NCI-H1694 treated with DMSO at 0.1 percent for 48 hours (cell line): ENCODE measurements around the gene KIF20A.
A peak's percentile ranks its signal among the peaks of the same experiment; 100 is the strongest.
"Not testable (repeated sequence)": the region's sequence is repeated elsewhere in the genome, so short reads cannot be mapped to it uniquely, and the experiment has no call there.

ENCODE experiments used
- DNase-seq: peaks from one replicate; lab custom pipeline; 2025; lab: John Stamatoyannopoulos, UW

Gene KIF20A

DNA sequence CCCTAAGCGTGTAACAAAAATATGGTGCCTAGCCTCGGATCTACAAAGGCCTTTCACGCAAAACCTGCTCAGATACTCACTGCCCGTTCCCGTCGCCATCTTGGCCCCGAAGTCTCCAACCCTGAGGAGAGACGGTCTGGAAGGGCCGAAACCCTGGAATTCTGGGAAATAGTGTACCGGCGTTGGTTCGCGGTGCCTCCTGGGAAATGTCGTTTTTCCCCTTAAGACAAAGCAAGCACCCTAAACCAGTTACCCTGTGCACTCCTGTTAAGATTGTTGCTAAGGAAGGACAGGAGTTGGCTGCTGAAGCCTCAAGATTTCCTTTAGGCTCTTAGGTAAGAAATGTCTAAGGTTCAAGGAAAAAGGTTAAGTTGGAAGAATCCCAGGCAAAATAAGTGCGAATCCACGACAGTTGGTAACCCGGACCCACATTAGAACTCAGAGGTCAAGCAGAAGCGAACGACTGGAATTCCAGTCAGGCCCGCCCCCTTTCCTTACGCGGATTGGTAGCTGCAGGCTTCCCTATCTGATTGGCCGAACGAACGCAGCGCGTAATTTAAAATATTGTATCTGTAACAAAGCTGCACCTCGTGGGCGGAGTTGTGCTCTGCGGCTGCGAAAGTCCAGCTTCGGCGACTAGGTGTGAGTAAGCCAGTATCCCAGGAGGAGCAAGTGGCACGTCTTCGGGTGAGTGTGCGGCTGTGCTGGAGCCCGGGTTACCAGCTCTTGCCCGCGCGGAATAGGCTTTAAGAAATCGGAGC is at the start of gene KIF20A, which contains the start of gene BRD8:
TSS of gene KIF20A (plus strand) at position 597 of the 761 bp plus-strand sequence. CDS start 569 bp downstream, outside the sequence.
TSS of gene BRD8 (minus strand) at position 115 of the 761 bp plus-strand sequence. CDS start at position 99, 16 bp downstream.
- DNase-seq: peak; percentile 96

DNA sequence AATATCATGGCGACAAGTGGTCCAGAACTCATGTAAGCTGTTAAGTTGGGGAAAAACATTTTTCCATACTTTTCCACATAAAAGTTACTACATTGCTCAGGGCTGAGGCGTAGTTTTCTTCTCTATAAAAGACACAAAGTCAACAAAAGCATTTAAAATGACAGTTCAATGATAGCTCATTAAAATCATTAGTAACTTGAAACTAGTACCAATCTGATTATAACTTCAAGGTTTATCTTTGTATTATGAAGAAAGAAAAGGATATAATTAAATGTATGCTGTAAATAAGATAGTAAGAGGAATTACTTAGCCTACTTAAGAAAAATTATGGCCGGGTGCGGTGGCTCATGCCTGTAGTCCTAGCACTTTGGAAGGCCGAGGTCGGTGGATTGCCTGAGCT is 49.6 kb upstream of the KIF20A start:
- DNase-seq: no peak

GRCh38 chr5:138132543-138132942 is 46.4 kb upstream of the KIF20A start:
- DNase-seq: no peak

DNA sequence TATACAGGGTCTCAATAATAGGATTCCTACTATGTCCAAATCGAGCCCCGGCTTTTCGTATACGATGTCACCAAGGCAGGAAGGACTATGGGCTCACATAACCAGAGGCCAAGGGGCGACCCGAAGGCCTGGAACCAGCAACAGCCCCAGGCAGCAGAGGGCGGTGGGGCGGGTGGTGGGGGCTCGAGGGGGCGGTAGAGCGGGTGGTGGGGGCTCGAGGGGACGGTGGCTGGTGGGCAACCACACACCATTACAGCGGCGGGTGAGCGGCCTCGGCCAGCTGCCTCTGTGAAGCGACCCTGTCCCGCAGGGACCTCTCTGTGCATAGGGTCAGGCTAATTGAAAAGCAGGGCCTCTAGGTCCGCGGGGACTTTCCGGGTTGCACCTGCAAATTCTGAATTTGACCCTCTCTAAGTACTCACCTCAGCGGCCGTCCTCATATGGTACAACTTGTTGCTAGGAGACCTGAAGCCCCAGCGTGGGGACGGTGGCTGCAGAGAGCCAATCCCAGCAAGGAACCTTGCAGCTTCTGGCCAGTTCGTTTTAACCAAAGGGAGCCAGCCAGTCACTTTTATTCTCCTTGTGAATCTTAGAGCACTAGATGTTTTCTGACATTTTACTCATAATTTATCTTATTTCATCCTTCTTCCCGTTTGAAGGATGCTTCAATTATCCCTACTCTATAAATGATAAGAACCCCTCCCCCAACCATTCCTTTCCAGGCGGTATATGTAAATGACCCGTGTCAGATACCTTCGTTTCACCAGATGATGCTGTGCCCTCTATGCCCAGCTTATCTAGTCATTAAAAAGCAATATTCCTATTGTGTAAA is 39.7 kb upstream of the KIF20A start, which contains the start of gene NME5:
TSS of gene NME5 (minus strand) at position 480 of the 832 bp plus-strand sequence. CDS start 648 bp downstream, outside the sequence.
- DNase-seq: no peak

- no peak for DNase-seq
These were observed 39.2 kb upstream of the KIF20A start for GRCh38 chr5:138139781-138140090.

GRCh38 chr5:138140268-138140667 is 38.6 kb upstream of the KIF20A start:
- no peak for DNase-seq

DNA sequence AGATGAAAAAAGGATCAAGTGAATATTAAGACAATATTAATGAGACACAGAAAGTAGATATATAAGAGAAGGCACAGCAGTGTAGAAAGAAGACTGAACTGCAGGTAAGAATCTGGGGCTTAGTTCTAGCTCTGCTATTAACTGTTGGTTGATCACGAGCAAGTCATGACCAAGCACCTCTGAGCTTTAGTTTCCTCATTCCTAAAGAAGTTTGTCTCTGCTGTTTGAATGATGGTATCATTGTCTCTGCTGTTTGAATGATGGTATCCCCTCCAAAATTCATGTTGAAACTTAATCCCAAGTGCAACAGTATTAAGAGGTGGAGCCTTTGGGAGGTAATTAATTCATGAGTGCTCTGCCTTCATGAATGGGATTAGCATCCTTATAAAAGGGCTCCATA is 37.2 kb upstream of the KIF20A start:
- no peak for DNase-seq

DNA sequence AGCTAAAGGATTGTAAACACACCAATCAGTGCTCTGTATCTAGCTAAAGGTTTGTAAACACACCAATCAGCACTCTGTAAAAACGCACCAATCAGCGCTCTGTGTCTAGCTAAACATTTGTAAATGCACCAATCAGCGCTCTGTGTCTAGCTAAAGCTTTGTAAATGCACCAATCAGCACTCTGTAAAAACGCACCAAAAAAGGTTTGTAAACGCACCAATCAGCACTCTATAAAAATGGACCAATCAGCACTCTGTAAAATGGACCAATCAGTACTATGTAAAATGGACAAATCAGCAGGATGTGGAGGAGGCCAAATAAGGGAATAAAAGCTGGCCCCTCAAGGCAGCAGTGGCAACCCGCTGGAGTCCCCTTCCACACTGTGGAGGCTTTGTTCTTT is 35.3 kb upstream of the KIF20A start:
- DNase-seq: not testable (repeated sequence)

DNA sequence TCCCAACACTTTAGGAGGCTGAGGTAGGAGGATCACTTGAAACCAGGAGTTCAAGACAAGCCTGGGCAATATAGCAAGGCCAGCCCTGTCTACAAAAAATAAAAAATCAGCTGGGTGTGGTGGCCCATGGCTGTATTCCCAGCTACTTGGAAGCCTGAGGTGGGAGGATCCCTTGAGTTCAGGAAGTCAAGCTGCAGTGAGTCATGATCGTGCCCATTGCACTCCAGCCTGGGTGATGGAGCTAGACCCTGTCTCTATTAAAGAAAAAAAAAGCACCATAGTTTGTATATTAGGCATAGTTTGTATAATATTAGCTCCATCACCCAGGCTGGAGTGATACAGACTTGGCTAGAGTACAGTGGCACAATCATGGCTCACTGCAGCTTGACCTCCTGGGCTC is 30.1 kb upstream of the KIF20A start:
- no peak for DNase-seq

DNA sequence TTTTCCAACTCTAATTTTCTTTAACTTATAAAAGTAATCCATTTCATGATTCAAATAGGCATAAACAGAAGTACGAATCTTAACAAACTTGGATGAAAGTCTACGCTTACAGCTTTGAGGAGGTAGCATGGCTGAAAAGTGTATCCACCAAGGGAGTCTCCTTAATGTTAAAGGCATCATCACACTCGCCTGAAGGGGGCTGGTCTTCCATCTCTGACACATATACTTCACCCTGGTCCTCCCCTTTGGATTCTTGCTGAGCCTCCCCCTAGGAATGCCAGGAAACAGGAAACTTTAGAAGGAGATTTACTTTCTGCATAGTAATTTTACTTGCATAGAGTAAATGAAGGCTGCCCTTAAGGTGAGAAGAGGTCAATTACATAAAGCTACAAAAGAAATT is 29.4 kb upstream of the KIF20A start:
- no peak for DNase-seq

GRCh38 chr5:138155977-138156376 is 22.9 kb upstream of the KIF20A start:
- DNase-seq: not testable (repeated sequence)

DNA sequence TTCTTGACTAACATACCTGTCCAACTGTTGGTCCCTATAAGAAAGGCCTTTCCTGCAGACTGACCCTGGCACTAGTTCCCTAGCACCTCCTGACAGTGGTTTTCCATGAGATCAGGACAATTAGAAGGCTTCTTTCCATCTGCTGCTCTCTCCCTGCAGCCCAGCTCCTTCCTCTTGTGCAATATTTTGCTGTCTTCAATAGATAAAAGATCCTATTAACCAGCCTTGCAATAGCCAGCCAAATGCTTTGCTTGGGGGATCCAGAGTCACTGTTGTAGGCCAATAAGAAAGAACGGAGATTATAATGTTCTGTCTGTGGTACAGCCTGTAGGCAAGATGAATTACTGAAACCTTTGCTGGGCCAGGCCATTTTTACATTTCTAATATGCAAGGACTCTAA is 21.3 kb upstream of the KIF20A start:
- no peak for DNase-seq

- DNase-seq: no peak
These were observed 19.2 kb upstream of the KIF20A start for GRCh38 chr5:138159666-138160065.

- DNase-seq: no peak
These were observed 18.2 kb upstream of the KIF20A start for GRCh38 chr5:138160706-138161105.

DNA sequence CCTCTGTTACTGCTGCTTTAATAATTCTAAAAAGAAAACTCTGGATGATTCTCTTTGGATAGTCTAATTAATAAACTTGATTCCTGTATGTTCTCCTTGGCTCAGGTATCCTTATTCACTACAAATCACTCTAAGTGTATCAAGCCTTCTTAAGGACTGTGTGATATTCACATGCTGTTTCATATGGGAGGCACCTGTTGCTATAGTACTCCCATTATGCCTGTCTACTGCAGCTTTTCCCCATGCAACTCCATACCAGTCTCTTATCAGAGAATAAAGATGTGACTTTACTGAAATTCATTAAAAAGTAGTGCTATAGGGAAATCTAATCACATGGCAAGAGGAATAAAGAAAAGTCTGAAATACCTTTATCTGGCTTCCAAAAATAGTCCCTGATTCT is 15.2 kb upstream of the KIF20A start:
- DNase-seq: no peak

- DNase-seq: no peak
These were observed 9.8 kb upstream of the KIF20A start for GRCh38 chr5:138169124-138169523.

DNA sequence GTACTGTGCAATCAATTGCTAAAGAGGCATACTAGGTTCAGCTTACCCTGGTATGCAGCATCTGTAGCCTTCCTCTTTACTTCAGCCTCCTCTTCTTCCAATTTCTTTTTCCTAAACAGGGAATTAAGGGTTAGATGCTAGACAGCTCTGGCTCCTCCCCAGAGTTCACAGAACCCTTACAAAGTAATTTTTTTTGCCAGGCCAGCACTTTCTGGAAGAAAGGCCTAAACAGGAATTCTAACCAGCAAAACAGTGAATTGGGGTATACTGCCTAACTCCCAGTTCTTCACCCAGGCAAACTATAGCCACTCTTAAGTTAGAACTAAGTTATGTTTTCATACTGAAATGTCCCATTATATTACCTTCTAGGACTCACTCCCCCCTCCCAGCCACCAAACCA is 8.6 kb upstream of the KIF20A start:
- DNase-seq: no peak

DNA sequence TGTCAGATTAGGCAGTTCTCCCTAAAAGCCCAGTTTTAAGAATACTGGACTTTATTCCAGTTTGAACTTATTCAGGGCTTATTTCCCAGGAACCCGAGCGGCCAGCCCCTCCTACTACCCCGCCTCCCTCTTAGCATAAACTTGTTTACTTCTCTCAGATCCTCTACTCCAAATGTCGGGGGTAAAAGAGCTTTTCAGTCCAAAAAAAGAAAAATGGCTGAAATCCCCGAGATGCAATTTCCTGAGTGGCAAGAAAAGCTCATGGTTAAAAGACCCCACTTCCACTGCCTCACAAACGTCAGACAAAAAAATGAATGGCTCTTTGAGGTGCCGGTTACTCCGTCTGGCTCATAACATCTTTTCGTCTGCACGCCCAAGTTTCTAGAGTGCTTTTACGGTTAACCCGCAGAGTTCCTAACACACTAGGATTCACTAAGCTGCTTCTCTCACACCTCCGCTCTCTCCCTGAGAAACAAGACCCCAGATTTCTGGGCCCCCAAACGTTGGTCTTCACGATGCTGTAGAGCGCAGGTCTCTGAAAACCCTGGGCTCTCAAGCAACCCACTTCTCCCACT is 884 bp upstream of the KIF20A start:
- DNase-seq: no peak

GRCh38 chr5:138179277-138179857 is 455 bp downstream of the KIF20A start:
- DNase-seq: no peak

DNA sequence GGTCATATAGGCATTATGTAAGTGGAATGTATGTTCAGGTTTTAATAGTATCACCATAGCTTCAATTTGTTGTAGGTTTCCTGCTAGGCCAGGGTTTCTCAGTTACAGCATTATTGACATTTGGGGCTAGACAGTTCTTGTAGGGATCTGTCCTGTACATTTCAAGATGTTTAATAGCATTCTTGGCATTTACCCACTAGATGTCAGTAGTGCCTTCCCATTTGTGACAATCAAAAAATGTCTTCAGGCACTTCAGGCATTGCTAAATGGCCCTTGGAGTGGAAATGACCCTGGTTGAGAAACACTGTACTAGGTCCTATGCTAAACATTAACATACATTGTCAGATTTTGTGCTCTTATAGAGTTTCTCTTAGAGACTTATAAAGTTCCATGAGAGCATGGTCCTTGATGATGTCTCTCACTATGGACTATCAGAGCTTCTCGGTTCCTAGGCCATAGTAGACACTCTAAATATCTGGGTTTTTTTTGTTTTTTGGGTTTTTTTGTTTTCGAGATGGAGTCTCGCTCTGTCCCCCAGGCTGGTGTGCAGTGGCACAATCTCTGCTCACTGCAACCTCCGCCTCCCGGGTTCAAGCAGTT is 1.4 kb downstream of the KIF20A start:
- peak; percentile 54 for DNase-seq

DNA sequence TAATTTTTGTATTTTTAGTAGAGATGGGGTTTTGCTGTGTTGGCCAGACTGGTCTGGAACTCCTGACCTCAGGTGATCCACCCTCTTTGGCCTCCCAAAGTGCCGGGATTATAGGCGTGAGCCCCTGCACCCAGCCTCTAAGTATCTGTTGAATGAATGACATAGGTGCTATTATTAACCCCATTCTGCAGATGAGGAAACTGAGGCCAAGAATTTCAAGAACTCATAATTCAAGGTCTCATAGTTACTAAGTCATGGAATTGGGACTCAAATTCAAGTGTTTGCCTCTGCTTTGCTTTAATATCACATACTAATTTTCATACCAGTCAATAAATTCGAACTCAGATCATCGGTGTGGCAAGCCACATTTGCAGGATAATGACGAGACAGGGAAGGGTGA is 1.9 kb downstream of the KIF20A start:
- DNase-seq: no peak

DNA sequence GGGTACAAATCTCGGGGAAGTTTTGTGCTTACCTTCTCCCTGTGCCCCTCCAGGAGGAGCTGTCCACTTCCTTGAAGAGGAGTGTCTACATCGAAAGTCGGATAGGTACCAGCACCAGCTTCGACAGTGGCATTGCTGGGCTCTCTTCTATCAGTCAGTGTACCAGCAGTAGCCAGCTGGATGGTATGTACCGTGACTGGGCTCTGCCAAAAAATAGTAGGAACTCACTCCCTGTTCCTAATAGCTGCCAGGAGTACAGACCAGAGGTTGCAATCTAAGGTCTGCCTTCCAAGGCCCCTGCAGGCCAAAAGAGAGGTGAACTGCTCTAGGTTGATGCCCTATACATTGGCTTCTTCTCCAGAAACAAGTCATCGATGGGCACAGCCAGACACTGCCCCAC is 3.9 kb downstream of the KIF20A start:
- no peak for DNase-seq
